ENCODE measurements around the gene SLC7A6. TPM values are rescaled to one million over a fixed set of nuclear protein-coding genes. Genes with fewer than 3 reads are reported as not detected.
"Not testable (repeated sequence)": the region's sequence is repeated elsewhere in the genome, so short reads cannot be mapped to it uniquely, and the experiment has no call there.

SLC7A6 gene
- total RNA-seq, 2 experiments from 2014 or later = 66.7 to 68.9 TPM

GRCh38 chr16:68288796-68289195 is 24.5 kb downstream of the SLC7A6 start:
- not testable (repeated sequence) for H3K9me3 Mint-ChIP-seq, H3K4me3 Mint-ChIP-seq, H3K27me3 Mint-ChIP-seq, DNase-seq
- H3K4me1 Mint-ChIP-seq = peaks cover 88% of the 10 kb centered on the region
- ChIA-PET CTCF (interaction anchor here (0.7 to 15.3 kb wide), 5 partner anchors 16 to 115 kb away, joined by 3 to 243 read pairs (median 4); partner anchors contain the start of genes PRMT7, SLC7A6 and SLC7A6OS), POLR2A (interaction anchor here (1.4 to 9.9 kb wide), 8 partner anchors 8 to 26 kb away, joined by 7 to 85 read pairs (median 11); partner anchors contain the start of genes PRMT7, SLC7A6 and SLC7A6OS)
- H3K27ac Mint-ChIP-seq = peak overlapping the region; percentile 92
- H3K36me3 Mint-ChIP-seq (ENCODE audit: low read depth) = peaks cover 72% of the 10 kb centered on the region

GRCh38 chr16:68289202-68289601 is 24.9 kb downstream of the SLC7A6 start:
- no peaks in the 10 kb centered on the region for H3K27me3 Mint-ChIP-seq
- POLR2A ChIA-PET = interaction anchor here (0.9 to 9.9 kb wide), 8 partner anchors 8 to 74 kb away, joined by 3 to 85 read pairs (median 11); partner anchors contain the start of genes PRMT7, SLC7A6 and SLC7A6OS
- H3K27ac Mint-ChIP-seq = peak overlapping the region; percentile 92
- H3K9me3 Mint-ChIP-seq = no peaks in the 10 kb centered on the region
- H3K36me3 Mint-ChIP-seq (ENCODE audit: low read depth) = peaks cover 72% of the 10 kb centered on the region
- no peak overlapping the region for H3K4me3 Mint-ChIP-seq
- DNase-seq = no peak
- CTCF ChIA-PET = interaction anchor here (1.2 to 15.3 kb wide), 4 partner anchors 16 to 40 kb away, joined by 3 to 243 read pairs (median 6); partner anchors contain the start of genes PRMT7, SLC7A6 and SLC7A6OS
- peaks cover 86% of the 10 kb centered on the region for H3K4me1 Mint-ChIP-seq

GRCh38 chr16:68289621-68290329 is 25.4 kb downstream of the SLC7A6 start:
- peaks cover 83% of the 10 kb centered on the region for H3K4me1 Mint-ChIP-seq
- ChIA-PET CTCF (interaction anchor here (0.9 to 15.3 kb wide), 5 partner anchors 9 to 39 kb away, joined by 3 to 243 read pairs (median 4); partner anchors contain the start of genes PRMT7, SLC7A6 and SLC7A6OS), POLR2A (interaction anchor here (0.7 to 9.9 kb wide), 9 partner anchors 9 to 74 kb away, joined by 3 to 85 read pairs (median 9); partner anchors contain the start of genes PRMT7, SLC7A6 and SLC7A6OS)
- peak overlapping the region; percentile 92 for H3K27ac Mint-ChIP-seq
- H3K27me3 Mint-ChIP-seq = no peaks in the 10 kb centered on the region
- no peaks in the 10 kb centered on the region for H3K9me3 Mint-ChIP-seq
- H3K4me3 Mint-ChIP-seq = peak overlapping the region; percentile 6
- DNase-seq = peak; percentile 71
- H3K36me3 Mint-ChIP-seq (ENCODE audit: low read depth) = peaks cover 70% of the 10 kb centered on the region

- Mint-ChIP-seq H3K27ac (peak overlapping the region; percentile 92), H3K9me3 (no peaks in the 10 kb centered on the region), H3K4me1 (peaks cover 76% of the 10 kb centered on the region), H3K27me3 (no peaks in the 10 kb centered on the region), H3K4me3 (no peak overlapping the region), H3K36me3 (ENCODE audit: low read depth) (peaks cover 71% of the 10 kb centered on the region)
- POLR2A ChIA-PET = interaction anchor here (0.7 to 9.9 kb wide), 8 partner anchors 10 to 27 kb away, joined by 3 to 85 read pairs (median 11); partner anchors contain the start of genes PRMT7, SLC7A6 and SLC7A6OS
- no peak for DNase-seq
- CTCF ChIA-PET = interaction anchor here (0.9 to 15.3 kb wide), 4 partner anchors 10 to 28 kb away, joined by 3 to 243 read pairs (median 6); partner anchors contain the start of genes PRMT7, SLC7A6 and SLC7A6OS
Measured at GRCh38 chr16:68290450-68290849, 26.1 kb downstream of the SLC7A6 start.

- Mint-ChIP-seq H3K36me3 (ENCODE audit: low read depth) (peaks cover 75% of the 10 kb centered on the region), H3K4me1 (peaks cover 69% of the 10 kb centered on the region), H3K9me3 (no peaks in the 10 kb centered on the region), H3K27ac (peak overlapping the region; percentile 92), H3K27me3 (no peaks in the 10 kb centered on the region), H3K4me3 (no peak overlapping the region)
- DNase-seq = no peak
- POLR2A ChIA-PET = interaction anchor here (0.7 to 9.9 kb wide), 5 partner anchors 8 to 28 kb away, joined by 3 to 85 read pairs (median 7); partner anchors contain the start of genes PRMT7, SLC7A6 and SLC7A6OS
- CTCF ChIA-PET = interaction anchor here (1.8 to 15.3 kb wide), 2 partner anchors 20 to 29 kb away, joined by 6 to 243 read pairs; partner anchors contain the start of genes PRMT7, SLC7A6 and SLC7A6OS
Measured at GRCh38 chr16:68291227-68291626, 26.9 kb downstream of the SLC7A6 start.

- H3K4me1 Mint-ChIP-seq = peaks cover 57% of the 10 kb centered on the region
- DNase-seq = no peak
- H3K36me3 Mint-ChIP-seq (ENCODE audit: low read depth) = peaks cover 77% of the 10 kb centered on the region
- no peaks in the 10 kb centered on the region for H3K27me3 Mint-ChIP-seq
- H3K27ac Mint-ChIP-seq = no peak overlapping the region
- ChIA-PET POLR2A (interaction anchor here (1.1 to 9.9 kb wide), 4 partner anchors 8 to 29 kb away, joined by 3 to 85 read pairs (median 33); partner anchors contain the start of genes PRMT7, SLC7A6 and SLC7A6OS), CTCF (interaction anchor here (0.6 to 15.3 kb wide), 3 partner anchors 19 to 684 kb away, joined by 3 to 243 read pairs (median 6); partner anchors contain the start of genes PRMT7, SLC7A6 and SLC7A6OS)
- no peak overlapping the region for H3K4me3 Mint-ChIP-seq
- no peaks in the 10 kb centered on the region for H3K9me3 Mint-ChIP-seq
Measured at GRCh38 chr16:68292425-68292824, 28.1 kb downstream of the SLC7A6 start.

GRCh38 chr16:68296291-68296690 is 32.0 kb downstream of the SLC7A6 start:
- Mint-ChIP-seq H3K9me3 (no peaks in the 10 kb centered on the region), H3K4me1 (peaks cover 25% of the 10 kb centered on the region), H3K36me3 (ENCODE audit: low read depth) (peaks cover 78% of the 10 kb centered on the region), H3K27me3 (no peaks in the 10 kb centered on the region), H3K4me3 (no peak overlapping the region), H3K27ac (no peak overlapping the region)
- DNase-seq = no peak
- ChIA-PET CTCF (interaction anchor here (15.3 kb wide), 1 partner anchor 34 kb away, joined by 243 read pairs; the partner anchor contains the start of gene SLC7A6), POLR2A (interaction anchor here (1.5 to 9.4 kb wide), 3 partner anchors 8 to 60 kb away, joined by 3 to 85 read pairs (median 43); partner anchors contain the start of genes PRMT7 and SLC7A6OS)

GRCh38 chr16:68296693-68297092 is 32.4 kb downstream of the SLC7A6 start:
- Mint-ChIP-seq H3K4me1 (peaks cover 21% of the 10 kb centered on the region), H3K9me3 (no peaks in the 10 kb centered on the region), H3K36me3 (ENCODE audit: low read depth) (peaks cover 78% of the 10 kb centered on the region), H3K4me3 (no peak overlapping the region), H3K27me3 (no peaks in the 10 kb centered on the region), H3K27ac (no peak overlapping the region)
- ChIA-PET CTCF (interaction anchor here (1.0 to 15.3 kb wide), 2 partner anchors 32 to 35 kb away, joined by 4 to 243 read pairs; partner anchors contain the start of gene SLC7A6), POLR2A (interaction anchor here (1.3 to 9.4 kb wide), 4 partner anchors 9 to 59 kb away, joined by 3 to 85 read pairs (median 24); partner anchors contain the start of genes PRMT7 and SLC7A6OS)
- DNase-seq = no peak

GRCh38 chr16:68297908-68298307 is 33.6 kb downstream of the SLC7A6 start:
- H3K36me3 Mint-ChIP-seq (ENCODE audit: low read depth) = peaks cover 81% of the 10 kb centered on the region
- no peak for DNase-seq
- no peaks in the 10 kb centered on the region for H3K9me3 Mint-ChIP-seq
- no peak overlapping the region for H3K4me3 Mint-ChIP-seq
- CTCF ChIA-PET = interaction anchor here (1.7 to 4.2 kb wide), 2 partner anchors 13 to 35 kb away, joined by 3 to 31 read pairs; partner anchors contain the start of gene SLC7A6
- POLR2A ChIA-PET = interaction anchor here (1.3 to 9.4 kb wide), 4 partner anchors 10 to 52 kb away, joined by 5 to 85 read pairs (median 24); partner anchors contain the start of genes PLA2G15, PRMT7 and SLC7A6OS
- peaks cover 14% of the 10 kb centered on the region for H3K4me1 Mint-ChIP-seq
- H3K27me3 Mint-ChIP-seq = no peaks in the 10 kb centered on the region
- no peak overlapping the region for H3K27ac Mint-ChIP-seq

- H3K27me3 Mint-ChIP-seq = no peaks in the 10 kb centered on the region
- ChIA-PET POLR2A (interaction anchor here (1.1 to 9.4 kb wide), 5 partner anchors 11 to 53 kb away, joined by 3 to 85 read pairs (median 6); partner anchors contain the start of genes PLA2G15, PRMT7, SLC7A6 and SLC7A6OS), CTCF (interaction anchor here (1.7 to 4.2 kb wide), 3 partner anchors 12 to 36 kb away, joined by 3 to 31 read pairs (median 7); partner anchors contain the start of genes PRMT7, SLC7A6 and SLC7A6OS)
- H3K4me1 Mint-ChIP-seq = peaks cover 14% of the 10 kb centered on the region
- no peaks in the 10 kb centered on the region for H3K9me3 Mint-ChIP-seq
- DNase-seq = no peak
- H3K4me3 Mint-ChIP-seq = no peak overlapping the region
- H3K27ac Mint-ChIP-seq = peak overlapping the region; percentile 19
- H3K36me3 Mint-ChIP-seq (ENCODE audit: low read depth) = peaks cover 82% of the 10 kb centered on the region
Measured at GRCh38 chr16:68298312-68298711, 34.0 kb downstream of the SLC7A6 start.

- CTCF ChIA-PET = interaction anchor here (1.4 to 4.2 kb wide), 4 partner anchors 12 to 36 kb away, joined by 3 to 31 read pairs (median 5); partner anchors contain the start of genes PRMT7, SLC7A6 and SLC7A6OS
Measured at GRCh38 chr16:68298907-68299561, 34.7 kb downstream of the SLC7A6 start.

More at GRCh38 chr16:68298907-68299561, 34.7 kb downstream of the SLC7A6 start:
- POLR2A ChIA-PET = interaction anchor here (1.1 to 9.4 kb wide), 6 partner anchors 11 to 53 kb away, joined by 3 to 85 read pairs (median 6); partner anchors contain the start of genes PLA2G15, PRMT7, SLC7A6 and SLC7A6OS
- H3K36me3 Mint-ChIP-seq (ENCODE audit: low read depth) = peaks cover 83% of the 10 kb centered on the region
- H3K4me1 Mint-ChIP-seq = peaks cover 10% of the 10 kb centered on the region
- no peak overlapping the region for H3K4me3 Mint-ChIP-seq
- peak overlapping the region; percentile 12 for H3K27ac Mint-ChIP-seq
- no peak for DNase-seq
- no peaks in the 10 kb centered on the region for H3K27me3 Mint-ChIP-seq
- no peaks in the 10 kb centered on the region for H3K9me3 Mint-ChIP-seq

All from activated CD4-positive, alpha-beta memory T cell treated with anti-CD3 and anti-CD28 coated beads, Interleukin-2, amount 10 ng/mL, durations not matched to agents 7 days and 5 days (primary cell).